D721Med (cell line): Measurements from ENCODE around the gene LPP.

Experiments
- DNase-seq: peaks from one replicate; pipeline ENCODE4 v3.0.0; 2011; ENCODE audit warnings: low spot score; ENCODE audit not compliant: insufficient read length
- FAIRE-seq: peaks from 2 replicates; lab custom pipeline; 2011; peaks lifted over from hg19 to GRCh38; lab: Jason Lieb, UNC
- CTCF ChIP-seq: IDR thresholded peaks from 2 replicates; pipeline ENCODE4 v1.5.1; 2012; ENCODE audit warnings: mild to moderate bottlenecking, control low read depth; ENCODE audit not compliant: insufficient read depth; ENCODE audit errors: missing control alignments

LPP gene

GRCh38 chr3:188539631-188540194, 385.8 kb downstream of the LPP start:
- FAIRE-seq = no peak
- TF ChIP-seq CTCF = no peak
- no peak for DNase-seq

GRCh38 chr3:188542196-188542595, 388.2 kb downstream of the LPP start:
- no peak for TF ChIP-seq CTCF
- no peak for FAIRE-seq
- DNase-seq = no peak

- TF ChIP-seq CTCF = no peak
- FAIRE-seq = no peak
- DNase-seq = no peak
Measured at GRCh38 chr3:188544012-188544411, 390.1 kb downstream of the LPP start.

GRCh38 chr3:188546835-188547670, 393.1 kb downstream of the LPP start:
- no peak for DNase-seq
- no peak for FAIRE-seq
- no peak for TF ChIP-seq CTCF

GRCh38 chr3:188553569-188553968, 399.6 kb downstream of the LPP start:
- DNase-seq (no peak), FAIRE-seq (no peak)
- no peak for TF ChIP-seq CTCF

- FAIRE-seq (no peak), DNase-seq (no peak)
- no peak for TF ChIP-seq CTCF
Measured at GRCh38 chr3:188554404-188554803, 400.4 kb downstream of the LPP start.

- TF ChIP-seq CTCF = no peak
- FAIRE-seq (no peak), DNase-seq (no peak)
Measured at GRCh38 chr3:188557235-188557634, 403.3 kb downstream of the LPP start.
